Osteocyte (in vitro differentiated cells): ENCODE data around the gene PPP1R14B. TPM values are rescaled to one million over a fixed set of nuclear protein-coding genes. Genes with fewer than 3 reads are reported as not detected.

Source experiments
- DNase-seq: peaks from one replicate; pipeline ENCODE4 v3.0.0; 2021; ENCODE audit warnings: mixed read lengths; ENCODE audit not compliant: unreplicated experiment; ENCODE audit errors: extremely low spot score
- H3K27ac Mint-ChIP-seq: one replicate; pipeline ENCODE4 v1.8.0; 2021; ENCODE audit warnings: mild to moderate bottlenecking, mixed read lengths; ENCODE audit not compliant: unreplicated experiment
- H3K27me3 Mint-ChIP-seq: one replicate; pipeline ENCODE4 v1.8.0; 2021; ENCODE audit warnings: mixed read lengths; ENCODE audit not compliant: unreplicated experiment
- H3K36me3 Mint-ChIP-seq: one replicate; pipeline ENCODE4 v1.8.0; 2021; ENCODE audit warnings: mixed read lengths; ENCODE audit not compliant: unreplicated experiment
- H3K4me1 Mint-ChIP-seq: one replicate; pipeline ENCODE4 v1.8.0; 2021; ENCODE audit warnings: mixed read lengths; ENCODE audit not compliant: unreplicated experiment
- H3K4me3 Mint-ChIP-seq: one replicate; pipeline ENCODE4 v1.8.0; 2021; ENCODE audit warnings: mild to moderate bottlenecking, moderate library complexity, mixed read lengths; ENCODE audit not compliant: unreplicated experiment
- H3K9me3 Mint-ChIP-seq: one replicate; pipeline ENCODE4 v1.8.0; 2021; ENCODE audit warnings: mixed read lengths; ENCODE audit not compliant: unreplicated experiment
- total RNA-seq: library from RNA; stranded (reverse); gene quantifications from 2 replicates; pipeline ENCODE4 v1.2.1, GENCODE V29; 2021
- TF ChIP-seq, protein P1 (sequence below): fragments of 200-600 bp; sonication (generic); IDR thresholded peaks from 2 replicates; pipeline ENCODE4 v1.5.0; 2021; ENCODE audit warnings: antibody characterized with exemption, mild to moderate bottlenecking, moderate library complexity

PPP1R14B gene
- total RNA-seq, 1 donor from 2014 or later = 270 TPM

DNA sequence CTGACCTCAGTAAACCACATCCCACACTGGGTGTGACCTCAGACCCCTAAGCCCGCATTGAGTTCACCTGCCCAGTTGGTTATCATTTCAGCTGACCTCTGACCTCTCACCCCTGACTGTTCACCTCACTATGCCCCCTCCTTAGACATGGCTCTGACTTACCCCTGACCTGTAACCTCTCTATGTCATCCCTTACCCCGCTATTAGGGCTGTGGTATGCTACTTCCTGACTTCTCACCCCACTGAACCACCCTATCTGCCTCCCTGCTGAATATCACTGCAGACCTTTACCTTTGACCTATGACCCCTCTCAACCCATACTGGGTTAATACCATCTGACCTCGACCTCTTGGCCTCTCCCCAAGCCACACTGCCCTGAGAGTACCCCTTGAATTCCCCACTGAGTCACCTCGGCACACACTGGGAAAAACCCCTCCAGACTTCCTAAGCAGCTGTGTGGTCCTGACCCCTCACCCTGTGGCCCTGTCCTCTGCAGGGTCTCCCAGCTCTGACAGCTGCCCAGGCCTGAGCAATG, 12.9 kb upstream of the PPP1R14B start:
- no peak overlapping the region for H3K27ac Mint-ChIP-seq
- peaks cover 16% of the 10 kb centered on the region for H3K36me3 Mint-ChIP-seq
- DNase-seq = no peak
- no peaks in the 10 kb centered on the region for H3K27me3 Mint-ChIP-seq
- TF ChIP-seq, protein P1, sequence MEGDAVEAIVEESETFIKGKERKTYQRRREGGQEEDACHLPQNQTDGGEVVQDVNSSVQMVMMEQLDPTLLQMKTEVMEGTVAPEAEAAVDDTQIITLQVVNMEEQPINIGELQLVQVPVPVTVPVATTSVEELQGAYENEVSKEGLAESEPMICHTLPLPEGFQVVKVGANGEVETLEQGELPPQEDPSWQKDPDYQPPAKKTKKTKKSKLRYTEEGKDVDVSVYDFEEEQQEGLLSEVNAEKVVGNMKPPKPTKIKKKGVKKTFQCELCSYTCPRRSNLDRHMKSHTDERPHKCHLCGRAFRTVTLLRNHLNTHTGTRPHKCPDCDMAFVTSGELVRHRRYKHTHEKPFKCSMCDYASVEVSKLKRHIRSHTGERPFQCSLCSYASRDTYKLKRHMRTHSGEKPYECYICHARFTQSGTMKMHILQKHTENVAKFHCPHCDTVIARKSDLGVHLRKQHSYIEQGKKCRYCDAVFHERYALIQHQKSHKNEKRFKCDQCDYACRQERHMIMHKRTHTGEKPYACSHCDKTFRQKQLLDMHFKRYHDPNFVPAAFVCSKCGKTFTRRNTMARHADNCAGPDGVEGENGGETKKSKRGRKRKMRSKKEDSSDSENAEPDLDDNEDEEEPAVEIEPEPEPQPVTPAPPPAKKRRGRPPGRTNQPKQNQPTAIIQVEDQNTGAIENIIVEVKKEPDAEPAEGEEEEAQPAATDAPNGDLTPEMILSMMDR = no peak
- no peak overlapping the region for H3K4me3 Mint-ChIP-seq
- H3K4me1 Mint-ChIP-seq = peaks cover 5% of the 10 kb centered on the region
- no peaks in the 10 kb centered on the region for H3K9me3 Mint-ChIP-seq

DNA sequence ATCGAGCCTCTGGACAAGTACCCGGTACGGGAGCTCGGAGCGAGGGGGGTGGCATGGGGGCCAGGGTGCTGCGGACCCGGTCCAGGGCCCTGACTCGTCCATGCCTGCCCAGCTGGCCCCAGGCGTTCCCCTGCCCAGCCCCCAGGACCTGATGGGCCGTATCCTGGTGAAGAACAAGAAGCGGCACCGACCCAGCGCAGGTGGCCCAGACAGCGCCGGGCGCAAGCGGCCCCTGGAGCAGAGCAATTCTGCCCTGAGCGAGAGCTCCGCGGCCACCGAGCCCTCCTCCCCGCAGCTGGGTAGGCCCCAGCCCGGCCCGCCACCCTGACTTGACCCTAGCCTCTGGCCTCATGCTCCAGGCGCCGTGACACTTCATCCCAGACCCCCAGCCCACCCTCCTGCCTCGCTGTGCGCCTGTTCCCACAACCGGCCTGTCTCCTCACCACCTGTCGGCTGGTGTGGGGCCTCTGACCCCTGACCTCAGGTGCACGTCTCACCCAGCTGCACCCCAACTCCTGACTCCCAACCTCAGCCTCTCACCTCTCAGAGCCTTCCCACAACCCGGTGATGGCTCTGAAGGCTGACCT, 12.3 kb upstream of the PPP1R14B start:
- no peak for DNase-seq
- TF ChIP-seq, protein P1 = no peak
- H3K4me1 Mint-ChIP-seq = peaks cover 6% of the 10 kb centered on the region
- no peak overlapping the region for H3K27ac Mint-ChIP-seq
- no peak overlapping the region for H3K4me3 Mint-ChIP-seq
- peaks cover 16% of the 10 kb centered on the region for H3K36me3 Mint-ChIP-seq
- H3K9me3 Mint-ChIP-seq = no peaks in the 10 kb centered on the region
- H3K27me3 Mint-ChIP-seq = no peaks in the 10 kb centered on the region

DNA sequence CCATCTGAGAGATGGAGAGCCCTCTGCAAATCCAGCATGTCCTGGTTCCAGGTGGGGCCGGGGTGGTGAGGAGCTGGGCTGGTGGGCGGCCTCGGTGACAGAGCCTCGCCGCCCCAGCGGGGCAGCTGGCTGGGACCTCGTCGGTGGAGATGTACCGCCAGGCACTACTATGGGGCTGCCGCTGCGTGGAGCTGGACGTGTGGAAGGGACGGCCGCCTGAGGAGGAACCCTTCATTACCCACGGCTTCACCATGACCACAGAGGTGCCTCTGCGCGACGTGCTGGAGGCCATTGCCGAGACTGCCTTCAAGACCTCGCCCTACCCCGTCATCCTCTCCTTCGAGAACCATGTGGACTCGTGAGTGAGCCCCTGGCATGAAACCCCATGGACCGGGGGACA, 11.6 kb upstream of the PPP1R14B start:
- peaks cover 16% of the 10 kb centered on the region for H3K36me3 Mint-ChIP-seq
- H3K4me1 Mint-ChIP-seq = peaks cover 13% of the 10 kb centered on the region
- DNase-seq = no peak
- H3K27me3 Mint-ChIP-seq = no peaks in the 10 kb centered on the region
- no peaks in the 10 kb centered on the region for H3K9me3 Mint-ChIP-seq
- no peak overlapping the region for H3K4me3 Mint-ChIP-seq
- H3K27ac Mint-ChIP-seq = no peak overlapping the region
- TF ChIP-seq, protein P1 = no peak

DNA sequence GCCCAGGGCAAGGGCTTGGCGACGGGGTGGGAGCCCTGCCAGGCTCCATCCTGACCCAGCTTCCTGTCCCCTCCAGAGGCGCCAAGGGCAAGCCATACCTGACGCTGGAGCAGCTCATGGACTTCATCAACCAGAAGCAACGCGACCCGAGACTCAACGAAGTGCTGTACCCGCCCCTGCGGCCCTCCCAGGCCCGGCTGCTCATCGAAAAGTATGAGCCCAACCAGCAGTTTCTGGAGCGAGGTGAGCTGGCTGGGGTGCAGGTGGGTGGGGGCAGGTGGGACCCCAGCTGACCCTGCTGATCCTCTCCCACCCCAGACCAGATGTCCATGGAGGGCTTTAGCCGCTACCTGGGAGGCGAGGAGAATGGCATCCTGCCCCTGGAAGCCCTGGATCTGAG, 9.6 kb upstream of the PPP1R14B start:
- no peaks in the 10 kb centered on the region for H3K9me3 Mint-ChIP-seq
- H3K27ac Mint-ChIP-seq = no peak overlapping the region
- peaks cover 9% of the 10 kb centered on the region for H3K36me3 Mint-ChIP-seq
- peaks cover 19% of the 10 kb centered on the region for H3K4me1 Mint-ChIP-seq
- H3K27me3 Mint-ChIP-seq = no peaks in the 10 kb centered on the region
- TF ChIP-seq, protein P1 = no peak
- no peak overlapping the region for H3K4me3 Mint-ChIP-seq
- DNase-seq = no peak

DNA sequence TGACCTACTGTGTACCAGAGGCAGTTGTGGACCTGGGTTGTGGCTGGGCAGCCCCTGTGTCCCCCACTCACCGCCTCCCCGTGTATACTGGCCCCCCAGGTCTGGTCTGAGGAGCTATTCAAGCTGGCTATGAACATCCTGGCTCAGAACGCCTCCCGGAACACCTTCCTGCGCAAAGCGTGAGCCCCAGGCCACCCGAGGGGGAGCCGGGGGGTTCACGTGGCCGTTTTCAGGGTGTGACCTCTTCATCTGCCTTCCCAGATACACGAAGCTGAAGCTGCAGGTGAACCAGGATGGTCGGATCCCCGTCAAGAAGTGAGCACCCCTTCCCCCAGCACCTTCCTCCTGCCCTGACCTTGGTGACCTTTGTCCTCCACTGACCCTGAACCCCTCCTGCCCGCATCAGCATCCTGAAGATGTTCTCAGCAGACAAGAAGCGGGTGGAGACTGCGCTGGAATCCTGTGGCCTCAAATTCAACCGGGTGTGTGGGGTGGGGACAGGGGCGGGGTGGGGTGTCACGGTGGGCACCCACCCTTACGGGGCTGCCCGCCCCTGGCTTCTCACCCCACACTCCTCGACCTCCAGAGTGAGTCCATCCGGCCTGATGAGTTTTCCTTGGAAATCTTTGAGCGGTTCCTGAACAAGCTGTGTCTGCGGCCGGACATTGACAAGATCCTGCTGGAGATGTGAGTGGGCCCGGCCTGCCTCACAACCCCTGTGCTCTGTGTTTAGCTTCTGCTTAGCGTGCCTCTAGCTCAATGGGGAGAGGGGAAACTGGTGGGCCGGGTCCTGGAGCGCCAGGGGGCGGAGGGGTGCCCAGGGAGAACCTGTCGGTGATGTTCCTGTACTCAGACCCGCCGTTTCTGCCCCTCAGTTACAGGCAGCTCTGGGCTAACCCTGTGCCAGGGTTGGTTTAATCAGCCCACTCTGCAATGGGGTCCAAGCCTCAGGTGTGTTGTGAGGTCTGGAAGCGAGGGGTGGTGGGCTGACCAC, 8.7 kb upstream of the PPP1R14B start:
- no peak overlapping the region for H3K27ac Mint-ChIP-seq
- peaks cover 9% of the 10 kb centered on the region for H3K36me3 Mint-ChIP-seq
- no peak overlapping the region for H3K4me3 Mint-ChIP-seq
- no peak for DNase-seq
- TF ChIP-seq, protein P1 = no peak
- peaks cover 22% of the 10 kb centered on the region for H3K4me1 Mint-ChIP-seq
- H3K27me3 Mint-ChIP-seq = no peaks in the 10 kb centered on the region
- no peaks in the 10 kb centered on the region for H3K9me3 Mint-ChIP-seq
